ENCODE measurements around the gene PWWP2A. TPM values are rescaled to one million over a fixed set of nuclear protein-coding genes. Genes with fewer than 3 reads are reported as not detected.
"Not testable (repeated sequence)": the region's sequence is repeated elsewhere in the genome, so short reads cannot be mapped to it uniquely, and the experiment has no call there.

The PWWP2A gene
- polyA plus RNA-seq (2012; ENCODE audit: low read depth, missing spikeins), result 8.9 TPM

GRCh38 chr5:160119142-160119904 lies at the start of gene PWWP2A:
PWWP2A (minus strand) TSS chr5:160119450; CDS start chr5:160119388, 62 bp downstream.
- TF ChIP-seq POLR2AphosphoS5 (IDR thresholded peaks at IDR 0.05; ENCODE audit: low read depth, low read length) (0 out of 2 replicates have a peak, but pooled peaks have one; percentile 57), POLR2A (IDR thresholded peaks at IDR 0.05; ENCODE audit: low read depth, low read length) (peak; percentile 79), SPI1 (IDR thresholded peaks at IDR 0.05; ENCODE audit: low read depth, low read length) (peak; percentile 29; the same call in 1 of the 2 replicates), PAX5 (IDR thresholded peaks at IDR 0.05; ENCODE audit: insufficient read depth, low read length, severe bottlenecking) (no peak), TAF1 (IDR thresholded peaks at IDR 0.05; ENCODE audit: low read depth, low read length) (peak; percentile 80), POU2F2 (IDR thresholded peaks at IDR 0.05; ENCODE audit: low read depth, low read length) (no peak)
- FAIRE-seq (peak; percentile 99), DNase-seq (ENCODE audit: insufficient read length, low spot score) (peak; percentile 82)

GRCh38 chr5:160167624-160168165 lies 48.4 kb upstream of the PWWP2A start:
- no peak for TF ChIP-seq POLR2A (IDR thresholded peaks at IDR 0.05; ENCODE audit: low read depth, low read length)
- TF ChIP-seq POLR2AphosphoS5 (IDR thresholded peaks at IDR 0.05; ENCODE audit: low read depth, low read length), result no peak
- TF ChIP-seq SPI1 (IDR thresholded peaks at IDR 0.05; ENCODE audit: low read depth, low read length), result no peak
- TF ChIP-seq POU2F2 (IDR thresholded peaks at IDR 0.05; ENCODE audit: low read depth, low read length), result no peak
- FAIRE-seq, result no peak
- DNase-seq (ENCODE audit: insufficient read length, low spot score), result no peak

GRCh38 chr5:160166973-160167623 lies 47.8 kb upstream of the PWWP2A start:
- FAIRE-seq (no peak), DNase-seq (ENCODE audit: insufficient read length, low spot score) (no peak)
- TF ChIP-seq POLR2AphosphoS5 (IDR thresholded peaks at IDR 0.05; ENCODE audit: low read depth, low read length), result no peak
- no peak for TF ChIP-seq POU2F2 (IDR thresholded peaks at IDR 0.05; ENCODE audit: low read depth, low read length)
- no peak for TF ChIP-seq SPI1 (IDR thresholded peaks at IDR 0.05; ENCODE audit: low read depth, low read length)
- no peak for TF ChIP-seq PAX5 (IDR thresholded peaks at IDR 0.05; ENCODE audit: insufficient read depth, low read length, severe bottlenecking)
- no peak for TF ChIP-seq TAF1 (IDR thresholded peaks at IDR 0.05; ENCODE audit: low read depth, low read length)
- no peak for TF ChIP-seq POLR2A (IDR thresholded peaks at IDR 0.05; ENCODE audit: low read depth, low read length)

- no peak for FAIRE-seq
- TF ChIP-seq POLR2A (IDR thresholded peaks at IDR 0.05; ENCODE audit: low read depth, low read length) (no peak), PAX5 (IDR thresholded peaks at IDR 0.05; ENCODE audit: insufficient read depth, low read length, severe bottlenecking) (no peak), SPI1 (IDR thresholded peaks at IDR 0.05; ENCODE audit: low read depth, low read length) (no peak), POLR2AphosphoS5 (IDR thresholded peaks at IDR 0.05; ENCODE audit: low read depth, low read length) (no peak), TAF1 (IDR thresholded peaks at IDR 0.05; ENCODE audit: low read depth, low read length) (no peak), POU2F2 (IDR thresholded peaks at IDR 0.05; ENCODE audit: low read depth, low read length) (no peak)
- DNase-seq (ENCODE audit: insufficient read length, low spot score), result no peak
Measured at GRCh38 chr5:160166069-160166972, 47.1 kb upstream of the PWWP2A start.

- no peak for DNase-seq (ENCODE audit: insufficient read length, low spot score)
- TF ChIP-seq POLR2AphosphoS5 (IDR thresholded peaks at IDR 0.05; ENCODE audit: low read depth, low read length), result no peak
- TF ChIP-seq POLR2A (IDR thresholded peaks at IDR 0.05; ENCODE audit: low read depth, low read length), result no peak
- no peak for TF ChIP-seq SPI1 (IDR thresholded peaks at IDR 0.05; ENCODE audit: low read depth, low read length)
- no peak for TF ChIP-seq POU2F2 (IDR thresholded peaks at IDR 0.05; ENCODE audit: low read depth, low read length)
- no peak for TF ChIP-seq PAX5 (IDR thresholded peaks at IDR 0.05; ENCODE audit: insufficient read depth, low read length, severe bottlenecking)
- TF ChIP-seq TAF1 (IDR thresholded peaks at IDR 0.05; ENCODE audit: low read depth, low read length), result no peak
- no peak for FAIRE-seq
Measured at GRCh38 chr5:160165137-160166068, 46.2 kb upstream of the PWWP2A start.

GRCh38 chr5:160162910-160163309 lies 43.7 kb upstream of the PWWP2A start:
- TF ChIP-seq POLR2AphosphoS5 (IDR thresholded peaks at IDR 0.05; ENCODE audit: low read depth, low read length) (no peak), POU2F2 (IDR thresholded peaks at IDR 0.05; ENCODE audit: low read depth, low read length) (no peak), PAX5 (IDR thresholded peaks at IDR 0.05; ENCODE audit: insufficient read depth, low read length, severe bottlenecking) (no peak), SPI1 (IDR thresholded peaks at IDR 0.05; ENCODE audit: low read depth, low read length) (no peak), POLR2A (IDR thresholded peaks at IDR 0.05; ENCODE audit: low read depth, low read length) (no peak), TAF1 (IDR thresholded peaks at IDR 0.05; ENCODE audit: low read depth, low read length) (no peak)
- no peak for DNase-seq (ENCODE audit: insufficient read length, low spot score)
- FAIRE-seq, result no peak

- DNase-seq (ENCODE audit: insufficient read length, low spot score) (no peak), FAIRE-seq (no peak)
- TF ChIP-seq TAF1 (IDR thresholded peaks at IDR 0.05; ENCODE audit: low read depth, low read length), result no peak
- no peak for TF ChIP-seq POU2F2 (IDR thresholded peaks at IDR 0.05; ENCODE audit: low read depth, low read length)
- no peak for TF ChIP-seq SPI1 (IDR thresholded peaks at IDR 0.05; ENCODE audit: low read depth, low read length)
- TF ChIP-seq PAX5 (IDR thresholded peaks at IDR 0.05; ENCODE audit: insufficient read depth, low read length, severe bottlenecking), result no peak
- TF ChIP-seq POLR2AphosphoS5 (IDR thresholded peaks at IDR 0.05; ENCODE audit: low read depth, low read length), result no peak
- TF ChIP-seq POLR2A (IDR thresholded peaks at IDR 0.05; ENCODE audit: low read depth, low read length), result no peak
Measured at GRCh38 chr5:160161626-160162025, 42.4 kb upstream of the PWWP2A start.

- FAIRE-seq; DNase-seq (ENCODE audit: insufficient read length, low spot score): not testable (repeated sequence)
Measured at GRCh38 chr5:160160875-160161274, 41.6 kb upstream of the PWWP2A start.
